Activated T-cell treated with anti-CD3 and anti-CD28 coated beads, Interleukin-2, amount 50 U/mL, for 72 hours (primary cell): ENCODE results near the gene SPRY1. TPM values are rescaled to one million over a fixed set of nuclear protein-coding genes. Genes with fewer than 3 reads are reported as not detected.

ENCODE experiments used
- ATAC-seq, 2 donors: fragments of 150-1000 bp; cut with Tn5 transposase; replicated peaks in 1 of 2; 2 replicates each; pipeline ENCODE4 v1.10.0; 2021; ENCODE audit warnings: moderate library complexity in 2 of 2, mild to moderate bottlenecking in 1 of 2
- DNase-seq, 2 donors: peaks; one replicate each; pipeline ENCODE4 v3.0.0; 2021 to 2022; ENCODE audit warnings: mixed read lengths in 1 of 2
- H3K27ac Mint-ChIP-seq: one replicate; pipeline ENCODE4 v1.8.0; 2022; ENCODE audit warnings: mild to moderate bottlenecking, moderate library complexity, mixed read lengths
- H3K27me3 Mint-ChIP-seq: one replicate; pipeline ENCODE4 v1.8.0; 2022; ENCODE audit warnings: low read depth, mixed read lengths
- H3K36me3 Mint-ChIP-seq, 2 donors: one replicate each; pipeline ENCODE4 v1.8.0; 2022; ENCODE audit warnings: mixed read lengths in 2 of 2, mild to moderate bottlenecking in 1 of 2; ENCODE audit not compliant: insufficient read depth in 2 of 2
- H3K4me1 Mint-ChIP-seq: one replicate; pipeline ENCODE4 v1.8.0; 2022; ENCODE audit warnings: low read depth, mixed read lengths
- H3K4me3 Mint-ChIP-seq, 2 donors: one replicate each; pipeline ENCODE4 v1.8.0; 2022; ENCODE audit warnings: mild to moderate bottlenecking in 2 of 2, mixed read lengths in 2 of 2, moderate library complexity in 2 of 2
- H3K9me3 Mint-ChIP-seq, 2 donors: one replicate each; pipeline ENCODE4 v1.8.0; 2022; ENCODE audit warnings: mixed read lengths in 2 of 2
- total RNA-seq, 2 donors: library from RNA; stranded (reverse); gene quantifications; one replicate each; pipeline ENCODE4 v1.2.3, GENCODE V29; 2022

Gene SPRY1
- total RNA-seq, 2 donors from 2014 or later = 39.8 to 58.1 TPM

DNA sequence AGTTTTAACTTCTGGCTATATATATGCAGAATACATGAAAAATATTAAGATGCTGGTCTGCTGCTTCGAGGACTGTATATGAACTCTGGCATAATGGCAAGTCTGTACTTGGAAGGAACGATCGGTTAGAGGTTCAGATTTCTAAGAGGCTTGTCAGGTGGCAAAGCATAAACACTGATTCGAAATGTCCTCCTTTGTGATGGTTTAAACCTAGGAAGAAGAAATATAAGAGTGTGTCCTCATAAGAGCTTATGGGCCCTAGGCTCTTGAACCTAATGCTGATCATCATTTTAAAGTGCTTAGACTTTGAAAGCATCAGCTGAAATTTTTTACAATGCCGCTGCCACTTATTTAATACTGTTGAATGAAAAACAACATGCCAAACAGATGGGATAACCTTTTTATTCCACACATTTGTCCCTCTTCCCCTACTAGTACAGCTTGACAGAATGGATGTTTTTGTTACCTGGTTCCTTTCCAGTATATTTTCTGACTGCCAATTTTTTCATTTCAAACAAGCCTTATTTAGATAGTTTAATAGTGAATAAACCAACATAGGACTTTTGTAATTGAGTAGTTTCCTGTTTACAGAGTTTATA is 8.8 kb downstream of the SPRY1 start:
- Mint-ChIP-seq H3K9me3 (no peaks in the 10 kb centered on the region), H3K36me3 (peaks cover 5 to 27% of the 10 kb centered on the region in 2 donors), H3K27me3 (no peaks in the 10 kb centered on the region), H3K4me1 (peaks cover 48% of the 10 kb centered on the region), H3K4me3 (peak overlapping the region in 1 of 2 donors; percentile 20), H3K27ac (no peak overlapping the region)
- DNase-seq (no peak), ATAC-seq (no peak)

DNA sequence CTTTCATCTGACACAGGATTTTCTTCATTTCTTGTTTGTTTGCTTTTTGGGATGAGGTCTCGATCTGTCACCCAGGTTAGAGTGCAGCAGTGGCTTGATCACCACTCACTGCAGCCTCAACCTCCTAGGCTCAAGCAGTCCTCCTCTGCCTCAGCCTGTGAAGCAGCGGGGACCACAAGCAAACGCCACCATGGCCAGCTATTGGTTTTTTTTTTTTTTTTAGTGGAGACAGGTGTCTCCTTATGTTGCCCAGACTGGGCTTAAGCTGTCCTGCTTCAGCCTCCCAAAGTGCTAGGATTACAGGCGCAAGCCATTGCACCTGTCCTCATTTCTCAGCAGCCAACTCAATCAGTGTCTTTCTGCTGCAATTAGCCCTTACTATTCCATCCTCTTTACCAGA is 10.3 kb downstream of the SPRY1 start:
- Mint-ChIP-seq H3K4me1 (peaks cover 49% of the 10 kb centered on the region), H3K27ac (no peak overlapping the region), H3K27me3 (no peaks in the 10 kb centered on the region), H3K4me3 (no peak overlapping the region), H3K36me3 (peaks cover 5 to 20% of the 10 kb centered on the region in 2 donors), H3K9me3 (no peaks in the 10 kb centered on the region)
- no peak for ATAC-seq
- DNase-seq = no peak

DNA sequence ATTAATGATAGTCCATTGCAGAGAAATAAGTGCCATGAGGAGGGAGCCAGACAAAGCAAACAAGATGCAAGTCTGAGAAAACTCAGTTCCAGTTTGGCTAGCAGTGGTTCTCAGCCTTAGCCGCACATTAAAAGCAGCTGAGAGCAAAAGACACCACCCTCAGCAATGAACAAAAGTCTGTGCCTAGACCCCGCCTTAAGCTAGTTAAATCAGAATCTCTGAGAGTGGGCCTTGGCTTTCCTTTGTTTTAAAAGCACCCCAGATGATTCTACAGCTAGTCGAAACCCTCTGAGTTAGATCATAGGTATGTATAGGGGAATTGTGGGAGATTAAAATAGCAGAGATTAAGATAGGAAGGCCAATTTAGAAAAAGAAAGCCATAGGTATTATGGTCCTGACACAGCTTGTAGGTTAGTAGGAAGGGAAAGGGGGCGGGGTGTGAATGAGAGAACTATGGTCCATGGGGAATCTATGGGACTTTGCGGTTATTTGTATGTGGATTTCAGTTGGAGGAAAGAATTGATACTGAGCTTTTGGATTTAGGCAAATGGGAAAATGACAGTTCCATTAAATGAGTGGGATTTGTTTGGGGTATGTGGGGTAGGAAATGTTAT is 12.0 kb downstream of the SPRY1 start:
- no peak overlapping the region for H3K4me3 Mint-ChIP-seq
- ATAC-seq = no peak
- no peaks in the 10 kb centered on the region for H3K27me3 Mint-ChIP-seq
- no peaks in the 10 kb centered on the region for H3K9me3 Mint-ChIP-seq
- no peak for DNase-seq
- H3K36me3 Mint-ChIP-seq = peaks cover 1 to 9% of the 10 kb centered on the region in 2 donors
- H3K4me1 Mint-ChIP-seq = peaks cover 52% of the 10 kb centered on the region
- no peak overlapping the region for H3K27ac Mint-ChIP-seq

DNA sequence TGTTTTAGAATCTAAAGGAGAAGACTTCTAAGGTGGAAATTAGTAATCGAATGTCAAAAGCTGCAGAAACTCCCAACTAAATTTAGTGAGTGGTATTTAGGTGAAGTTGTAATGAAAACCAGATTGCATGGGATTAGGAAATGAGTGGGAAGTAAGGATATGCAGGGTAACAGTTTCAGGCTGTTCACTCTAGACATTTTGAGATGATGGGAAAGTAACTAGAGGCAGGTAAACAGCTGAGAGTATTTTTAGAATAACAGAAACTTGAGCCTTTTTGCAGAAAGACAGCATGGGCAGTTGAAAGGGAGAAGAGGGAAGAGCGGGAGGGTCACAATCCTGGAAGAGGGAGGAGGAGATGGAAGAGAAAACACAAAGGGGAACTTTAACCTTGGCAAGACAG is 12.7 kb downstream of the SPRY1 start:
- no peak for DNase-seq
- H3K27ac Mint-ChIP-seq = no peak overlapping the region
- peaks cover 0 to 2% of the 10 kb centered on the region in 2 donors for H3K36me3 Mint-ChIP-seq
- H3K4me1 Mint-ChIP-seq = peaks cover 52% of the 10 kb centered on the region
- H3K9me3 Mint-ChIP-seq = no peaks in the 10 kb centered on the region
- H3K4me3 Mint-ChIP-seq = no peak overlapping the region
- no peak for ATAC-seq
- H3K27me3 Mint-ChIP-seq = no peaks in the 10 kb centered on the region

DNA sequence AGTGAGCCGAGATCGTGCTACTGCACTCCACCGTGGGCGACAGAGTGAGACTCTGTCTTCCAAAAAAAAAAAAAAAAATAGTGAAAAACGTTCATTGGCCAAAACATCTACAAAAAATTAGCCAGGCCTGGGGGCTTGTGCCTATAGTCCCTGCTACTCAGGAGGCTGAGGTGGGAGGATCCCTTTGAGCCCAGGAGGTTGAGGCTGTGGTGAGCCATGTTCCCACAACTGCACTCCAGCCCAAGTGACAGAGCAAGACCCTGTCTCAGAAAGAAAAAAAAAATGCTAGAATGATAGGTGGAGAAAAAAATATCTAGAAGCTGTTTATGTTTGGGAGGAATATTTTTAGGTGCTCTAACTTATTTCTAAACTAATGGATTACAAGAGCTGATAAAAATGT is 14.9 kb downstream of the SPRY1 start:
- DNase-seq = no peak
- peaks cover 59% of the 10 kb centered on the region for H3K4me1 Mint-ChIP-seq
- H3K27me3 Mint-ChIP-seq = no peaks in the 10 kb centered on the region
- peak overlapping the region; percentile 51 to 56 for H3K4me3 Mint-ChIP-seq
- no peaks in the 10 kb centered on the region for H3K36me3 Mint-ChIP-seq
- no peak overlapping the region for H3K27ac Mint-ChIP-seq
- no peak for ATAC-seq
- no peaks in the 10 kb centered on the region for H3K9me3 Mint-ChIP-seq

DNA sequence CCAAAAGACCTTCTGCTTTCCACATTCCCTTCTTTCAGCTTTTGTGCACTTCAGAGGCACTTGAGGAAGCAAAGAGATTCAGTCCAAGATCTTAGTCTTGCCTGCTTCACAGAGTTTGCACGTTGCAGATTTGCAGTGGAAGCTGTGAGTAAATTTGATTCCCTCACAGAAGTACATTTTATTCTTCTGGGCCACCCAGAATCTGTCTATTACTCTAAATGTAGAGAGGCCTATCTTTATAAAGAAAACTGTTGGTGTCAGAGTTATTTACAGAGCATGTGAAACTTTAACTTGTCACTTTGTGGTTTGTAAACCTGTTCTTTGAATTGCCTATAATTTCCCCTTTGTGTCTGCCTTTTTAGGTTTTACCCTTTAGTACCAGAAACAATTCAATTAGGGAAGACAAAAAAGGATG is 15.5 kb downstream of the SPRY1 start:
- Mint-ChIP-seq H3K27me3 (no peaks in the 10 kb centered on the region), H3K36me3 (no peaks in the 10 kb centered on the region), H3K4me1 (peaks cover 64% of the 10 kb centered on the region), H3K27ac (peak overlapping the region; percentile 92), H3K9me3 (no peaks in the 10 kb centered on the region), H3K4me3 (peak overlapping the region; percentile 52 to 82)
- ATAC-seq (peak; percentile 55 to 65), DNase-seq (no peak)

DNA sequence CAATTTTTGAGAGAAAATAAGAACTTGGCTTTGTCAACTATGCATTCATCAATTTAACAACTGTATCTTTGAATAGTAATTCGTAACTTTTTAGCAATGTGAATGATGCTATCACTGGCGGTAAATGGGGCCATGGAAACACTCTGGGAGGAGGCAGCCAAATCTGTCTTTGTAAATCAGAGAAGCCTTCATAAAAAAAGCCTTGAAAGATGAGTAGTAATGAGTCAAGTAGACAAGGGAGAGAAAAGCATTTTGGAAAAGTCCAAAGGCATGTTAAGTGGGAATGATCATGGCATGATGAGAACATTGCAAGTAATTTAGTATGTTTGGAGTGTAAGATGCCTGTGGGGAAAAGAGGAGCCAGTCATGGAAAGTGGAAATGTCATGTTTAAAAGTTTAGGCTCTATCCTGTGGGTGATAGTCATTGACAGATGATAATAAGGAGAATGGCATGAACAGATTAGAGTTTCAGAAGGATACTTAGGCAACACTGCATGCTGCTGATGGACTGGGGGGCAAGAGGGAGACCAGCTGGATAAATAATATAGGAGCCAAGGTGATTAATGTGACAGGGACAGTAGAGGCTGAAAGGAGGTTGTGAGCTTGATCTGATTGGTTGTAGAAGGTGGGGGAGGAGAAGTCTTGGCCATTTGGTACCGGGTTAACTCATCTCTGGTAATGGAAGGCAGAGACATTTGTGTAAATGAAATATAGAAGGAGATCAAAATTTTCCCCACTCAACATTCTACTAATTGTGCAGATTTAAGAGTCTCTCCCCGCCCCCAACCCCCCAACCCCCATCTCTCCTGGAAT is 16.3 kb downstream of the SPRY1 start:
- H3K9me3 Mint-ChIP-seq = no peaks in the 10 kb centered on the region
- no peaks in the 10 kb centered on the region for H3K27me3 Mint-ChIP-seq
- H3K4me3 Mint-ChIP-seq = peak overlapping the region; percentile 52 to 82
- ATAC-seq = no peak
- H3K36me3 Mint-ChIP-seq = no peaks in the 10 kb centered on the region
- no peak for DNase-seq
- peak overlapping the region; percentile 92 for H3K27ac Mint-ChIP-seq
- H3K4me1 Mint-ChIP-seq = peaks cover 68% of the 10 kb centered on the region

DNA sequence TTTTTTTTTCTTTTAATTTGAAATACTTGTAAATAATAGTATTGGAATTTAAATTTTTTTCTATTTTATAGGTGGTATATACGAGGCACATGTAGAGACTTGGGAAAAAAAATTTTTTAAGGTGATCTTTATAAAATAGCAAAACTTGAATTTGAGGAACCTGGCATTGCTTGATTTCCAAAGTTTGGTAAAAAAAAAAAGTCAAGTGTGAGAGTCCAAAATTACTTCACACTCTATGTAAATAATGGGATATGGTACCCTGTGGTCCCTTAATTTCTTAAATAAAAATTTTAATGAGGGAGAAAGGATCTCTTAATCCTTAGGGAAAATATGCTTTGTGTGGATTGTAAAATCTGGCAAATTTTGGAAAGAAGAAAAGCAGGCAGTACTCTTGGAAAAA is 19.0 kb downstream of the SPRY1 start:
- no peaks in the 10 kb centered on the region for H3K9me3 Mint-ChIP-seq
- peaks cover 90% of the 10 kb centered on the region for H3K4me1 Mint-ChIP-seq
- H3K27ac Mint-ChIP-seq = no peak overlapping the region
- H3K4me3 Mint-ChIP-seq = no peak overlapping the region
- H3K27me3 Mint-ChIP-seq = no peaks in the 10 kb centered on the region
- ATAC-seq = no peak
- no peaks in the 10 kb centered on the region for H3K36me3 Mint-ChIP-seq
- no peak for DNase-seq

DNA sequence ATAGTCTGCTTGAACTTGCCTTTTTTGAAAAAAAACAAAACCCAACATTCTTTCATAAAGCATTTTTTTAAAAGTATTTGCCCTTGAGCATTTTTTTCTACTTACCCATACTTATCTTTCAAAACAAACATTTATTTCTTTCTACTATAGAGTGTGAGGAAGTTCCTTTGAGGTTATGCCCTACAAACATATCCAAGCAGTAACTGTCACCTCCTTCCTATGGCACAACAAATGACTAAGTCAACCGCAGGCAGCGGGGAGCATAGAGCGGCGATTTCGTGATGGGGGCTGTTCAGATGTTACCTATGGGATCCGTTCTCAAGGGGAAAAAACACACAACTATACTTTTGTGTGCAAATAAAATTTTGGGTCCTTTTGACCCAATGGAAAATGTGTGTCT is 19.4 kb downstream of the SPRY1 start:
- no peak overlapping the region for H3K27ac Mint-ChIP-seq
- peaks cover 94% of the 10 kb centered on the region for H3K4me1 Mint-ChIP-seq
- DNase-seq (peak; percentile 51 to 73), ATAC-seq (peak; percentile 74 to 76)
- H3K4me3 Mint-ChIP-seq = peak overlapping the region; percentile 31 to 49
- H3K9me3 Mint-ChIP-seq = no peaks in the 10 kb centered on the region
- H3K36me3 Mint-ChIP-seq = no peaks in the 10 kb centered on the region
- no peaks in the 10 kb centered on the region for H3K27me3 Mint-ChIP-seq

DNA sequence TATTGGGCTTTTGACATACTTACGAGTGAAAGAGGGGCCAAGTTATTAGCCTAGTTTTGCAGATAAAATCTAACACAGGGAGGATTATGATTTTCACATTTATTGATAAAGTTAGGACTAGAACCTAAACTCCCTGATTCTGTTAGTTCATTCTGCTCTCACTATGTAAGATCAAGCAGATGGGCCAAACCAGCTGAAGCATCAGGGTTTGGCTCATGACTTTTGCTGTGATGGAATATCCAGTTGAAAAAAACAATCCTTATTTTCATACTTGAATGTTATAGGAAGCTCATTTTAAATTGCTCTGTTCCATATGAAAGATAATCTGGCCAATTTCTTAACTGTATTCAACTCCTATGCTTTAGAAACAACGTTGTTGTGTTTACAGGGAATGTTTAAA is 21.2 kb downstream of the SPRY1 start:
- DNase-seq = no peak
- no peaks in the 10 kb centered on the region for H3K9me3 Mint-ChIP-seq
- H3K36me3 Mint-ChIP-seq = no peaks in the 10 kb centered on the region
- peak overlapping the region in 1 of 2 donors; percentile 49 for H3K4me3 Mint-ChIP-seq
- H3K4me1 Mint-ChIP-seq = peaks cover 97% of the 10 kb centered on the region
- H3K27ac Mint-ChIP-seq = no peak overlapping the region
- ATAC-seq = no peak
- H3K27me3 Mint-ChIP-seq = no peaks in the 10 kb centered on the region

DNA sequence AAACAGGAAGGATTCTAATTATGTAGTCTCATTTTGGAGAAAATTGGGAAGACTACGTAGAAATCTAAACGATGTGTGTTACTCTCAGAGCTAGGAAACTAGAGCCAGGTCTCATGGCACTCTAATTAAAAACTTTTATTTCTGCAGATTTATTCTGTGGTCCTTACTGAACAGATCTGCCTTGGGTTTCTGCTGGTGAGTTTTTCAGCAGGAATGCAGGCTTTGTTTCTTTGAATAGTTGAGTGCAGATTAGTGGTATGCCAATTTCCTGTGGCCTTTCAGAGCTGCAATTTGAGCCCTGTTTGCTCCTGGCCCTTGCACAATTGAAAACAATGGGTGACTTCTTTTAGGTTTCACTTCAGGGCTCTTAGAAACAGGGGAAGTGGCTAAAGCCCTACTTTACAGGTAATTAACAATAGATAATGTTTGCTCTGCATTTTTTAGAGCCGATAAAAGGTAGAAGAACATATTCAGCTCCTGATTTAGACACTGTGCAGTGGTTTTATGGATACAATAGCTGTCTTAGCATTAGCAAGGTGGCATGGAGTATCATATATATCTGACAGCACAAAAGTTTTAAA is 21.8 kb downstream of the SPRY1 start:
- no peaks in the 10 kb centered on the region for H3K27me3 Mint-ChIP-seq
- peaks cover 97% of the 10 kb centered on the region for H3K4me1 Mint-ChIP-seq
- peak overlapping the region; percentile 27 for H3K27ac Mint-ChIP-seq
- no peak for DNase-seq
- H3K4me3 Mint-ChIP-seq = peak overlapping the region; percentile 49 to 53
- no peak for ATAC-seq
- H3K9me3 Mint-ChIP-seq = no peaks in the 10 kb centered on the region
- H3K36me3 Mint-ChIP-seq = no peaks in the 10 kb centered on the region

DNA sequence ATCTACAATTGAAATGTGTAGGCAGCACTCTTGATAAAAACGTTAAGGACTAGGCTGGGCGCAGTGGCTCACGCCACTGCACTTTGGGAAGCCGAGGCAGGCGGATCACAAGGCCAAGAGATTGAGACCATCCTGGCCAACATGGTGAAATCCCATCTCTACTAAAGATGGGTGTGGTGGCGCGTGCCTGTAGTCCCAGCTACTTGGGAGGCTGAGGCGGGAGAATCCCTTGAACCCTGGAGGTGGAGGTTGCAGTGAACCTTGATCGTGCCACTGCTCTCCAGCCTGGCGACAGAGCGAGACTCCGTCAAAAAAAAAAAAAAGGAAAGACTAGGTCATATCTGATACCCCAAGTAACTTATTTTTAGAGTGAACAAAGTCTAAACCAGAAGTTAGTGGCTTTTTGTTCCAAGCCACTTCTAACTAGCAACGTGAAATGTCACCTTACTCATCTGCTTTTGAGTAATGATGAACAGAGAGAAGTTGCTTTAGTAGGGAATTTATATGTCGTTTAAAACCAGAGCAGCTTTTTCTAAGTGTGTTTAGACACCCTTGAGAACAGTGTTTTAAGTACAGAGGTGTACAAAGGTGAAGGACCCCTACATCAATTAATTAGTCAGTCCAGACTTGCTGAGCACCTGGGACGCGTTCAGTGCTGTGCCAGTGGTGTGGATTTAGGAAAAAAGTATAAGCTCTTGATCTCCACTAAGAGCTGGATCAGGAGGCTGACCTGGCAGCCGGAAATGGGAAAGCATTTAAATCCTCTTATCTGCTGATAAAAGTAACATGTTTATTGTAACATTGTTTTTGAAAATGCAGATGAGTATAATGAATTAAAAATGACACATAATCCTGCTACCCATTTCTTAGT is 23.5 kb downstream of the SPRY1 start:
- ATAC-seq (peak; percentile 72 to 75), DNase-seq (peak in 1 of 2 donors; percentile 29)
- peak overlapping the region; percentile 82 to 83 for H3K4me3 Mint-ChIP-seq
- H3K4me1 Mint-ChIP-seq = peaks cover 89% of the 10 kb centered on the region
- peak overlapping the region; percentile 99 for H3K27ac Mint-ChIP-seq
- no peaks in the 10 kb centered on the region for H3K9me3 Mint-ChIP-seq
- H3K27me3 Mint-ChIP-seq = no peaks in the 10 kb centered on the region
- no peaks in the 10 kb centered on the region for H3K36me3 Mint-ChIP-seq
